ENCODE measurements around the gene TDRD1. TPM values are rescaled to one million over a fixed set of nuclear protein-coding genes. Genes with fewer than 3 reads are reported as not detected.

Gene TDRD1
- polyA plus RNA-seq, 4 donors: 0.03 to 0.05 (median 0.03) TPM; not detected in 1

Other genes with a start within 250 kb of the TDRD1 start
- gene ADRB1, start 135.5 kb upstream of the TDRD1 start, polyA plus RNA-seq (ENCODE audit: insufficient read length in 4 of 4): under 1 TPM; 0.06 to 0.14 (median 0.08) TPM
- 10 to 100 TPM; 19.4 to 33.1 (median 24.7) TPM for gene CCDC186, start 5.2 kb upstream of the TDRD1 start, polyA plus RNA-seq (ENCODE audit: insufficient read length in 4 of 4)
- gene VWA2, start 59.9 kb downstream of the TDRD1 start, polyA plus RNA-seq (ENCODE audit: insufficient read length in 4 of 4): 1 to 10 TPM; 2.0 to 3.2 (median 2.5) TPM
- gene AFAP1L2, start 225.1 kb downstream of the TDRD1 start, polyA plus RNA-seq (ENCODE audit: insufficient read length in 4 of 4): 10 to 100 TPM; 40.2 to 49.1 (median 44.4) TPM